ENCODE measurements around the gene RASA2.
A peak's percentile ranks its signal among the peaks of the same experiment; 100 is the strongest.
"Not testable (repeated sequence)": the region's sequence is repeated elsewhere in the genome, so short reads cannot be mapped to it uniquely, and the experiment has no call there.

Gene RASA2

DNA sequence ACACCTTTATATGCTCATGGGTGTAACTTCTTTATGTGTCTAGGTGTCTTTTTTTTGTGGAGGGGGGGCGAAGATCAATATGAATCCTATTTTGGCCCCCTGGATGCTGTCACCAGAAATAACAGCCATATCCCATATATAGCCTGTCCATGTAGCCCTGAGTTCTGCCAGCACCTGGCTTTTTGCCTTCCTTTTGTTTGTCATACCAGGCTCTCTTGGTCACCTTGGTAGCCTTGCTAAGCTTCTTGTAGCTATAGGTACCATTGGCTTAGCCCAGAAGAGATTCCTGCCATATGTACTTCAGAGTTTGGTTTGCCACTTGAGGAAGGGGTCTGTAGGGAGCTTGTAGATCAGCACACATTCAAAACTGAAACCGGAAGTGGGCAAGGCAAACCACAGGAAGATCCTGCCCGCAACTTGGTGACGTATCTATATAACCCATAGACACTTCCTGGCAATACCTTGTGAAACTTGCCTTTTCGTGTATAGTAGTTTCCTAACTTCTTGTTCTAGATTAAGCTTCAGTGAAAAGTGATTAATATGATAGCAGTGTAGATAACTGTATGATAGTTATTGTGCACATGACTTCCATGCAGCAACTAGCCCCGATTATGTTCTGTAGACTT is 11.9 kb downstream of the RASA2 start:
- peak; percentile 85 for DNase-seq

DNA sequence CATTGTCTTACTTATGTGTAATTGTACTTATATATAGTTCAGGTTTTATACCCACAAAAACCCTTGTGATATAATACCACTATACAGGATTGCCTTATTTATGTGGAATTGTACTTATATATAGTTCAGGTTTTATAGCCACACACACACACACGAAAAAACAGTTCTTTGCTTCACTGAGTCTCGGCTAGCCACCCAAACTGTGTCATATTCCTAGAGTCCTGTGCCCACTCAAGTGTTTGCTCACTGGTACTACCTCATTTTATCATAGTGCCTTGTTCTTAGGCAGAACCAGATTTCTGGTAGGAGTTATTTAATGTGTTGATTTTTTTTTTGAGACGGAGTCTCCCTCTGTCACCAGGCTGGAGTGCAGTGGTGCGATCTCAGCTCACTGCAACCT is 12.5 kb downstream of the RASA2 start:
- DNase-seq, result no peak

DNA sequence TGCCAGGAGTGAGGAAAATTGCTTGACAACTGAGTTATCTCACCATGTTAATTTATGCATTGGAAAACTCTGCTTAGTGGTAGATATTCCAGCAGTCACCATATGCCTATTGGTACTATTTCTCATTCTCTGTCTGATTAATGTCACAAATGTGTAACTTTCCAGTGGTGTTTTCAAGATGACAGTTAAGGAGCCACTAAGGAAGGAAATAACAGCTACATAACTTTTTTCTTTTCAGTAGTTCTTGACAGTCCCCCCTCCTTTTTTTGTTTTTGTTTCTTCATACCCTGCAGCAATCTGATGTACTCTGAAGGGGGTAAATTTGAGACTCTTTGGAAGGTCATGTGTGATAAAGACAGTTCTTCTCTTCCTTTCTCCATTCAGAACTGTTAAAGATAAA is 13.1 kb downstream of the RASA2 start:
- DNase-seq, result no peak

DNA sequence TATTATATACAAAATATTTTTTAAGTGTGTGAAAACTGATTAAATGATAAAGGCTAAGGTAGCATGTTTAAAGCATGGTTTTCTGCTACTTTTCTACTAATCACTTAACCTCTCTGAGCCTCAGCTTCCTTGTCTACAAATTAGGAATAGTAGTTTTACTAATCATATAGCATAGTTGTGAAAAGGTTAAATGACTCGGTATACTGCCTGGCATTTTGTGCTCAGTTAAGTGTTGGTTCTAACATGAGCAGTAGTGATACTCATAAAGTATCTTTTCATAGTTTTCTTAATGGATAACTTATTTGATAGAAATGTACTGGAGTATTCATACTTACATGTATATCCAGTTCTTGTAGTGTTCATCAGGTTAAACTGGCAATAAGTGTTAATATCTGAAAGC is 13.6 kb downstream of the RASA2 start:
- DNase-seq, result no peak

DNA sequence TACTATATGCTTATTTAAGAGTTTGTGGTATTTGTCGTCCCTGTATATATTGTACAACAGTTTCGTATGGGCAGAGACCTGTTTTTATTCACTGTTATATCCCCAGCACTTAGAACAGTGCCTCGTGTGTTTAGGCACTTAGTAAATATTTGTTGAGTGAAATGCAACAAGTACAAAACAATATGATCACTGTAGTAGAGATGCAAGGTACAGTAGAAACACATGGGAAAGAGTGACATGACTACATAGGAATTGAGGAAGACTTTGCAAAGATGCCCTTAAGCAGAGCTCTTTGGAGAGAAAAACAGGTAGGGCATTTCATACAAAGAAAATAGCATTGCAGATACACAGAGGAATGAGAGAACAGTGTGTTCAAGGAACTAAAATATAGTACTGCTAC is 18.3 kb downstream of the RASA2 start:
- DNase-seq, result no peak

DNA sequence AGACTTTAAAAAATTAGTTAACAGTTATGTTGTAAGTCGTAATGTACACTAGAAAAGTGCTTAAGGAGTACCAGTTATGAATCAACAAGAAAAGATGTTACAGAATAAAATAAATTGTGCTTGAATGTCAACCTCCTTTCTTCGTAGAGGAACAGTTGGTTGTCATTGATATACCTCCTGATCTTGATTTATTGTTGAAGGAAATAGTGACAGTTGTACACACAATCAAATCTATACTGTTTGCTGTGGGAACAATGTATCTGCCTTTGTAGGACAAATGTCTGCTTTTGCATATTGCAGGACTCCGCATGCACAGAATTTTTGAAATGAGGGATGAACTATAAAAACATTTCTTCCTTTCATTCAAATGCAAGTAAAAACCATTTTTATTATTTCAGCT is 19.2 kb downstream of the RASA2 start:
- no peak for DNase-seq

DNA sequence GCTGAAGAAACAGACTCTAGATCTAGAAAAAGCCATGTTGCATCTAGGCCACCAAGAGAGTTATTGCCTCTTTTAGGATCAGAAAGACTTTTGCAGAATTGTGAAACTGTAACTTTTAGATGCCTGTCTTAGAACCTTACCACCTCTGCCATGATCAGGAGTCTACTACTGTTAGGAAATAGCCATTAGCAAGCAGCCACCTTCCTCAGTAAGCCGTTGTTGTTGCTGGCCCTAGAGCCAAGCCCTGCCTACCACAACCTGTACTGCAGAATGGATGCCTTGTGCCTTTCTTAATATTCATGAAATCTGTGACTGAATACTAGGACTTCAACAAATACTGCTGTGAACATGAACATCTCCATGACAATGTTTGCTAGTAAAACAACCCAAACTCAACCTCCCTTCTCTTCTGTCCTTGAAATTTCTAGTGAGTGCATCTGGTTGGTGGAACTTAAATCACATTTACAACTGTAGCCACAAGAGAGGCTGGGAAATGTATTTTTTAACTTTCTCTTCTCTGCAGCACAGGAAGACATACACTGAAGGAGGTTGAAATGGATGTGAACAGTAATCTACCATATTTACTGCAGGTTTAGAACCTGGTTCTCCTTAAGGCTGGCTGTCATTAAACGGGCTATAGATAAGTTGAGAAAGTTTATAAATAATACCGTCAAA is 20.7 kb downstream of the RASA2 start:
- DNase-seq, result no peak

DNA sequence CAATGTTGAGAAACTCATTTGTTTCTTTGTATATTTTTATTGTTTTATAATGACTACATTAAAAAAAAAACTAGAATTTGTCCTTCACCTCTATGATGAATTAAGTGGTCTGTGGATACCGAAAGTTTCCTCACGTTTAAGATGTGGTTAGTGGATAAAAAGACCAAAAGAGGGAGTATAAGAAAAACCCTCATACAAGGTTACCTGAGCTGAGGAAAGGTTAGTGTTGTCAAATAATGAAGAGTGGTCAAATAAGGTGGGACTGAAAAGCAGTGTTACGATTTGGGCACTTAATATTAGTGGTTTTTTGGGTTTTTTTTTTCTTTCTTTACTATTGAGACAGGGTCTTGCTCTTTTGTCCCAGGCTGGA is 21.2 kb downstream of the RASA2 start:
- no peak for DNase-seq

DNA sequence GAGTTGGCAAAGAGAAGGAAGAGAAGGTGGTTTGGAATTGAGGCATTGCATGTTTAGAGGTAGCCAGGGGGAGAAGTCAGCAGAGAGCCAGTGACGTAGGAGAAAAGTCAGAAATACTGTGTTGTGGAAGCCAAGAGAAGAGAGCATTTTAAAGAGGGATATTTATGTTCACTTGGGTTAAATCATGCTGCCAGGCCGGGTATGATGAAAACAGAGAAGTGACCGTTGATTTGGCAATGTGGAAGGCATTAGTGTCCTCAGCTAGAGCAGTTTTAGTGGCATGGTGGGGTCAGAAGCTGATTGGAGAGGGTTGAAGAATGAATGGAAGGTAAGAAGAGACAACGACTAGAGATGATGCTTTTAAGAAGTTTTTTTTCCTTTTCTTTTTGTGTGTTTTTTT is 24.5 kb downstream of the RASA2 start:
- no peak for DNase-seq

DNA sequence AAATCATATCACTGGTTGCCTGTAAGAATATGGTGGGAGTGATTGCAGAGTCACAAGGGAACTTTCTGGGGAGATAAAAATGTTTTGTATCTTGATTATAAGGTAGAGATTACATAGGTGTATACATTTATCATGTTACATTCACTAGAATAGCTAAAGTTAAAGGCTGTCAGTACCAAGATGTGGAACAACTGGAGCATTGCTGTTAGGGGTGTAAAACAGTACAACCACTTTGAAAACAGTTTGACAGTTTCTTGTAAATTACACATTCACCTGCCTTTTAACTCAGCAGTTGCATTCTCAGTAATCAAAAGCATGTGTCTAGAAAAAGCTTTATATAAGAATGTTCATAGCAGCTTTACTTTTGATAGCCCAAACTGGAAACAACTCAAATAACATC is 27.6 kb downstream of the RASA2 start:
- no peak for DNase-seq

DNA sequence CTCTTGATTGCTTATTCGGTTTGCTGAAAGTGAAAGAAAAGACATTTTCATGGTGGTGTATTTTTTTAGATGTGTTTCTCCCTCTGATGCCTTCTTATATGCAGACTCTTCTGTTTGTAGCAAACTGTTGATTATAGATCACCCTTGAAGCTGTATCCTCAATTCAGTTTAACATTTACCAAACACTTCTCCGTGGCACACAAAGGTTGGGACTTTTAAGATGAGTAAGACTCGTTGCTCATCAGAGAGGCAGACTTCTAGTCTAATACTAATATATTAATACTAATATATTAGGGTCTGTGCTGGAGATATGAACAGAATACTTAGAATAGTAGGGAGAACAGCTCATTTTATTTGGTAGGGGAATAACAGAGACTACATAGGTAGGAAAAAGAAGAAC is 32.8 kb downstream of the RASA2 start:
- DNase-seq, result no peak

DNA sequence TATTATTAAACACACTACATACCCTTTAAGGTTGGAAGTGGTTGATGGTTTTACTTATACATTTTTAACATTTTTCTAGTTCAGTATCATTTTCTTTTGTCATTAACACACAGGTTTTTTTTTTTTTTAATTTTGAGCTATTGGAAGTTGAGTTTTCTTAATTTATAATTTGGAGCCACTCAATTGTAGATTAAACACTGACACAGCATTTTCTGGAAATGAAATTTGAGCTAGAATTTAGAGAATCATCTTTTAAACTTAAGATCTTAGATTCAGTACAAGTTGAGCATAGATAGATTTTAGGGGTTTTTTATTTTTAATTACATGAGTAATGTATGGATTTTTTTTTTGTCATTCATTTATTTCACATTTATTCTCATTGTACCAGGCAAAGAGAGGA is 35.0 kb downstream of the RASA2 start:
- DNase-seq, result no peak

DNA sequence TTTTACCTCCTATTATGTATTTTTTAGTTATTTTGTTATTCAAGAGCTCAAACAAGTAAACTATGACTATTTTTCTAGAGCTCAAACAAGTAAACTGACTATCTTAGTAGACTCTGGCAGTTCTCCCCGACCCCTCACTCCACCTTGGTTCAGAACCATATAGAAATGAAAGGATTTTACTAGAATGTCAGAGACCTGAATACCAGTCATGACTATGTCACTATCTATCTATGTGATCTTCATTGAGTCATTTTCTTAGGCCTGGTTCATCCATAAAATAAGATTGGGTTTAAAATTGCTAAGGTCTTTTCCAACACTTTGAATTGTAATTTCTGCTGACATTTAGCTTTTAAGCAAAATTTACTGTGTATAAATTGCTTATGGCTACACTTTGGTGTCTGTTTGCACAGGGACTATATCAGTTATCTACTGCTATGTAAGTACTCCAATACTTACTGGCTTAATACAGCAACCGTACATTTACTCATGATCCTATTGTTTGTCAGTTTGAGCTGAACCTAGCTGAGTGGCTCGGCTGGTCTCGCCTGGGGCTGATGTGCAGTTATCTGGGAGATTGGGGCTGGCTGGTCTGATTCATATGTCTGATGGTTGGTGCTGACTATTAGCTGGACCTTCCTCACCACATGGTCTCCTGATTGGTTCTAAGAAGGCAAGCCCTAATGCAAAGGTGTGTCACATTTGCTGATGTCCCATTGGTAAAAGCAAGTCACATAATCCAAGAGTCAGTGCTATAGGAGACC is 37.0 kb downstream of the RASA2 start:
- DNase-seq, result no peak

DNA sequence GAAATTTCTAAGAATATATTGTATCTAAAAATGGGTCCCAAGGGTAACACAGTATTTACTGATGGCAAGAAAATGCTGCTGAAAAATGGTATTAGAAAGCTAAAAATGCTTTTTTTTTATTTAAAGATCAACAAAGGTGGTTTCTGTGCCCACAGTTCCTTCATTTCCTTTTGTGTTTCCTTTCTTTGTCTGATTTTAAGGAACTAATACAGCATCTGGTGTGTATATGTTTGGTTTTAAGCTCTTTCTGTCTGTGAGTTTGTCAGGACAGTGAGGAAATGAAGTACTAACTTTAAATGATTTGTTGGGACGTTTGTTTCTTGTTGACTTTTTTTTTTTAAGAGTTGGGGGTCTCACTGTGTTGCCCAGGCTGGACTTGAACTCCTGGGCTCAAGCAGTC is 38.2 kb downstream of the RASA2 start:
- no peak for DNase-seq

DNA sequence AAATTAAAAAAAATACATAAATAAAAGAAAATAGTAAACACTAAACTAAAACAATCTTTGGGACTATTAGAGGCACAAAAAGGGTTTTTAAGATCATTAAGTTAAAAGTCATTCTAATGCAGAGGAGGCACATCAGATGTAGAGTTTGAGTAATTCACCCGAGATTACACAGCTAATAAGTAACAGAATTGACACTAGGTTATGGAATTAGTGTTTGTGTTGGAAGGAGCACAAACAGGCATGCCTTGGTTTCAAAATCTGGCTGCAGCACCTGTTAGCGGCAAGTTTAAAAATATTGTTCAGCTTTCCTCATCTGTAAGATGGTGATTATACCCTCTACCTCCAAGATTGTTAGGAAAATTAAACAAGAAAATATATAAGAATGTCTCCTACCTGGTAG is 39.0 kb downstream of the RASA2 start:
- no peak for DNase-seq

DNA sequence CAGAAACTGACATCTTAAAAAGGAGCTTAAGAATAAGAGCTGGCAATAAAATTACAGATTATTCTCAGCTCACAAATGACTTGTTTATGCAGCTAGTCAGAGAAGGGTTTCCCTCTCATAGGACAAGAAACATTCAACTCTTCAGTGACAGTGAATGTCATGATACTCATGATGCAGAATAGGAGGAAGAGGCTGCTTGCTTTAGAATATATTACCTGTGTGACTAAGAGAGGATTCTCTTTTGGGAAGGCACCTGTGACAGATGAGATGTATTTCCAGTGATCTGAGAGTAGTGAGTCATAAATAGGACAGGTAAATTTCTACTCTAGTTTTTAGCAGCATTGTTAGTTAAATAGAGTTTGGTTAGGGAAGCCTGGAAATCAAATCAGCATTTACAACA is 39.9 kb downstream of the RASA2 start:
- no peak for DNase-seq

DNA sequence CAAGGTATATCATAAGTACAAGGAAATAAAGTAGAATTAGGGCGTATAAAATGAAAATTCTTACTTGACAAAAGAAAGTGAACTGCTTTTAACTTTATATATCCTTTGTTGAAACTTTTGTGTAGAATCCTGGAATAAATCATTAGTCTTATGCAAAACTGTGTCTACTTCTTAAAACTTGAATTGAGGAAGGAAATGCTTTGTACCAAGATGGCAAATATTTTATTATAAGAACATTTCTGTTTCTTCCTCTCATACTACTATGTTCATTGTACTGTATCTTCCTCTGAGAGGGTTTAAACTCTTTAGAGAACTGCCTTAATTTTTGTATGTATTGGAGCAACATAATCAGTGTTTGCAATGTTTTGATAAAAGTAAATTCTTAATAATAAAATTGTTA is 42.0 kb downstream of the RASA2 start:
- no peak for DNase-seq

DNA sequence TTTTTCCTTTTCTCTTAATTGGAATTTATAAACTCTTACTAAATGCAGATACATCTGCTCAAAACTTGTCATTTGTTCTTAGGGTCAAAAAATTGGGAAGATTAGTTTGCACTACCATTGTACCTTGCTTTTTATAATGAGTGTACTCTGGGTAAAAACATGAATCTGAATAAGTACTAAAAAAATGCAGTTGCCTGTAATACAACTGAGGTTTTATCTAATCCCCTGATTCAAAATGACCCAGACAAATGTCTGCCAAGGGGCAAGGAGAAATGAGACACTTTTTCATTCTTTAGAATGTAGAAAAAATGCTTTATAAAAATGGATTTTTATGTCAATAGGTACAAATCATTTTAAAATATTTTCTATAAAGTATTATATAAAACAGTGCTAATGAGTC is 42.4 kb downstream of the RASA2 start:
- no peak for DNase-seq

DNA sequence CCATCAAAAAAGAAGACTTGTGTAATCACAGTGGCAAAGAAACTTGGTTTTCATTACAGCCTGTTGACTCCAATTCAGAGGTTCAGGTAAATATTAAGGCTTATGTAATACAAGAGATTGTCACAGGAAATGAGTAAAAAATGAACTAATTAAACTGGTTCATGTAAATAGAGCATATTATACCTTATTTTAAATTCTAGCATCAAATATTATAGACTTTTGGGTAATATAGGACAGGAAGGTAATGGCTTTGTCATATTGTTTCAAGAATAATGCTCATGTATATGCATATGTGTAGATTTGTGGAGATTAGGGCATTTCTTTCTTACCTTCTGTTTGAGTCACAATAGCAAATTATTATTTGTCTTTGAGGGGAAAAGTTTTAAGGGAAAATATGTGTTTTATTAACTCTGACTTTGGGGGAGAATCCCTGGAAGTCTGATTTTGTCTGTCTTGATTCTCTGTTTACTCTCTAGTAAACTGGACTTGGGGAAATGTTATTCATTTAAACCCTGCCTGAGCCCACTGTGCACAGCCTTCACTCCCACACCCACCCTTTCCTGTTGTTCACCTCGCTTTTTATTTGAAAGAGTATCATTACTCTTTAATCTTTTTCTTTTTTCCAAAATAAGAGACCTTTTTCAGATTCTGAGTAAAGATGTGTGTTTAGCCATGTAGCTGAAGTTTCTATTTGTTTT is 43.0 kb downstream of the RASA2 start:
- DNase-seq, result no peak

DNA sequence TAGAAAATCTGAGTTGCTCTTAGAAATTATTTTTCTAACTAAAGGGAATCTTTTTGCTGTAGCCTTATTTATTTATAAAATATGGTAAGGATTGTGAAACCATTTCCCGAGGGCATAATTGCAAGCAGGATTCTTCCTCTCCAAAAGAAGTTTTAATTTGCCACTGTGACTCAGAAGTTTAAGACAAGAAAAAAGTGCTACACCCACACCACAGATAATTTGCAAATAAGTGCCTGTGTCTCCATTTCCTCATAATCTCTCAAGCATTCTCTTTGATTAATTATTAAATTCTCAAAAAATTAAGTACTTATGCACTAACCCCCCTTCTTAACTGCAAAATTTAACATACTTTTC is 43.6 kb downstream of the RASA2 start:
- no peak for DNase-seq

DNA sequence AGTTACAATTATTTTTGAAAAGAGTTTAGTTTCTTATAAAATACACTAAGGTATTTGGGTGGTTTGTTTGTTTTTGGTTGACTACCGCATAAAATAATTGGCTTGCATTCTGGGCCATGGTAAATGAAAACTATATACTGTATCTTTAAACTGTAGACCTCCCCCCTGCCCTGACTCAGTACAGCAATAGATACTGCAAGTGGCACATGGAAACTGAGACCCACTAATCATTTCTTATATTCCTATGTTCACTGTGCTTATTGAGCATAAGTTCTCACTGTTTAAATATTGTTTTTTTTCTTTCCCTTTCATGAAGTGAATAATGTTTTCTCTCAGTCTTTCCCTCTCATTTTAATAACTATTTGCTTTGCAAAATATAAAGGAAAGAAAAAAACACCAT is 45.8 kb downstream of the RASA2 start:
- no peak for DNase-seq

DNA sequence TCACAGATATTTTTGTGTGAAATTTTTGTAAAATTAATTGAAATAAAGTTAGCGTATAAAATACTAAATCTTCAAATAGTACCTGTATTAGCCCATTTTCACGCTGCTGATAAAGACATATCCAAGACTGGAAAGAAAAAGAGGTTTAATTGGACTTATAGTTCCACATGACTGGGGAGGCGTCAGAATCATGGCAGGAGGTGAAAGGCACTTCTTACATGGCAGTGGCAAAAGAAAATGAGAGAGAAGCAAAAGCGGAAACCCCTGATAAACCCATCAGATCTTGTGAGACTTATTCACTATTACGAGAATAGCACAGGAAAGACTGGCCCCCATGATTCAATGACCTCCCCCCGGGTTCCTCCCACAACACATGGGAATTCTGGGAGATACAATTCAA is 49.2 kb downstream of the RASA2 start:
- not testable (repeated sequence) for DNase-seq

DNA sequence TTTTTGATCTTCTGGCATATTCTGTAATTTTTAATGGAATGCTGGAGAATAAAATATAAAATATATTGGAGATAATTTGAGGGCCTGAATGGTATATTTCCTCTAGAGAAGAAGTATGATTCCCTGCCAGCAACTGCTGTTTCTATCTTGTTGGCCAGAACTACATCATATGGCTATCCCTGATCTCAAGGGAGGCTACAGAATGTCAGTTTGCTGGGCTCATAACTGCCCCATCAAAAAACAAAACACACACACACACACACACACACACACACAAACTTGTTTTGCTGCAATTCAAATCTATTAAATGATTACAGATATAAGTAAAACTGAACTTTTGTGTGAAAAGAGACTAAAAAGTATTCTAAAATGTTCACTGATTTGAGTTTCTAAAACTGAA is 51.0 kb downstream of the RASA2 start:
- no peak for DNase-seq

All from stimulated activated CD4-positive, alpha-beta T cell treated with anti-CD3 and anti-CD28 coated beads, Interleukin-15, amount 100 ng/mL, for 24 hours (primary cell).